IMR-90 (cell line): ENCODE results near the gene SLC30A10. TPM values are rescaled to one million over a fixed set of nuclear protein-coding genes. Genes with fewer than 3 reads are reported as not detected.
A peak's percentile ranks its signal among the peaks of the same experiment; 100 is the strongest.
"Not testable (repeated sequence)": the region's sequence is repeated elsewhere in the genome, so short reads cannot be mapped to it uniquely, and the experiment has no call there.

Source experiments
- ATAC-seq: fragments of 200-7000 bp; cut with Tn5 transposase; 2 replicates; pipeline ENCODE4 v1.9.1; 2020; ENCODE audit warnings: low read depth, mild to moderate bottlenecking, moderate library complexity
- BruUV-seq: library from RNA; stranded (reverse); fragments of 400-500 nt; replicated peaks from 2 replicates; lab custom pipeline; 2021; lab: Mats Ljungman, UMichigan
- CTCF ChIA-PET: fragments of 300-600 bp; formaldehyde crosslinking; extraction: SDS; loops from one replicate; lab custom pipeline; 2021; ENCODE audit warnings: antibody characterized with exemption; lab: Yijun Ruan, JAX
- POLR2A ChIA-PET: fragments of 300-600 bp; sonication (Branson Sonifier 250); formaldehyde crosslinking; loops from one replicate; lab custom pipeline; 2022; ENCODE audit warnings: antibody characterized with exemption; ENCODE audit not compliant: unreplicated experiment; lab: Charles Lee
- DNase-seq: peaks from one replicate; pipeline ENCODE4 v3.0.0; 2013
- H2AFZ ChIP-seq: replicated peaks from 2 replicates; pipeline ENCODE3; 2013; ENCODE audit warnings: low read length, mild to moderate bottlenecking; ENCODE audit not compliant: poor library complexity
- H2AK5ac ChIP-seq: 2 replicates; pipeline ENCODE4 v1.6.1; 2013; ENCODE audit warnings: low read depth, low read length, inconsistent platforms
- H2AK9ac ChIP-seq: replicated peaks from 2 replicates; pipeline ENCODE3; 2013; ENCODE audit warnings: mild to moderate bottlenecking, low read depth, low read length, moderate library complexity; ENCODE audit not compliant: poor library complexity
- H2BK120ac ChIP-seq: 2 replicates; pipeline ENCODE4 v1.6.1; 2013; ENCODE audit warnings: low read depth, low read length, inconsistent platforms
- H2BK15ac ChIP-seq: 3 replicates; pipeline ENCODE4 v1.6.1; 2013; ENCODE audit warnings: low read depth, low read length, inconsistent platforms
- H2BK20ac ChIP-seq: 2 replicates; pipeline ENCODE4 v1.6.1; 2013; ENCODE audit warnings: low read depth, mild to moderate bottlenecking, inconsistent platforms, low read length, moderate library complexity
- H2BK5ac ChIP-seq: 2 replicates; pipeline ENCODE4 v1.6.1; 2013; ENCODE audit warnings: mild to moderate bottlenecking, low read depth, low read length, inconsistent platforms; ENCODE audit not compliant: poor library complexity, severe bottlenecking
- H3K14ac ChIP-seq: replicated peaks from 2 replicates; pipeline ENCODE4 v1.6.1; 2013; ENCODE audit warnings: low read depth, low read length, inconsistent platforms
- H3K18ac ChIP-seq: 2 replicates; pipeline ENCODE4 v1.6.1; 2013; ENCODE audit warnings: low read depth, low read length, control low read depth
- H3K23ac ChIP-seq: 2 replicates; pipeline ENCODE4 v1.6.1; 2013; ENCODE audit warnings: low read depth, low read length, inconsistent platforms
- H3K27ac ChIP-seq: 2 replicates; pipeline ENCODE4 v1.5.1; 2013; ENCODE audit warnings: mild to moderate bottlenecking, control low read depth, low read length; ENCODE audit not compliant: insufficient read depth
- H3K27me3 ChIP-seq: 2 replicates; pipeline ENCODE4 v1.6.1; 2013; ENCODE audit warnings: low read length; ENCODE audit not compliant: control insufficient read depth, insufficient read depth
- H3K36me3 ChIP-seq: 2 replicates; pipeline ENCODE4 v1.6.1; 2013; ENCODE audit warnings: low read length, mixed read lengths; ENCODE audit not compliant: control insufficient read depth, insufficient read depth
- H3K4ac ChIP-seq: 2 replicates; pipeline ENCODE4 v1.6.1; 2013; ENCODE audit warnings: low read depth, low read length, inconsistent platforms
- H3K4me1 ChIP-seq: 2 replicates; pipeline ENCODE4 v1.6.1; 2013; ENCODE audit warnings: low read length, mixed read lengths; ENCODE audit not compliant: control insufficient read depth, insufficient read depth
- H3K4me2 ChIP-seq: 2 replicates; pipeline ENCODE4 v1.6.1; 2013; ENCODE audit warnings: low read depth, mild to moderate bottlenecking, control low read depth, low read length, moderate library complexity
- H3K4me3 ChIP-seq: 2 replicates; pipeline ENCODE4 v1.5.1; 2013; ENCODE audit warnings: low read depth, mild to moderate bottlenecking, control low read depth, low read length, moderate library complexity; ENCODE audit not compliant: insufficient read depth
- H3K56ac ChIP-seq: 2 replicates; pipeline ENCODE4 v1.6.1; 2013; ENCODE audit warnings: low read length, inconsistent platforms; ENCODE audit not compliant: insufficient read depth; ENCODE audit errors: extremely low read depth
- H3K79me1 ChIP-seq, 2 experiments: 2 replicates each; pipeline ENCODE4 v1.6.1; 2013; ENCODE audit warnings: low read length in 2 of 2, inconsistent platforms in 1 of 2, low read depth in 1 of 2
- H3K9ac ChIP-seq: 2 replicates; pipeline ENCODE4 v1.6.1; 2013; ENCODE audit warnings: low read depth, low read length, control low read depth
- H3K9me1 ChIP-seq: 2 replicates; pipeline ENCODE4 v1.6.1; 2013; ENCODE audit warnings: low read length, inconsistent platforms; ENCODE audit not compliant: insufficient read depth
- H3K9me3 ChIP-seq: 2 replicates; pipeline ENCODE4 v1.6.1; 2013; ENCODE audit warnings: low read length; ENCODE audit not compliant: control insufficient read depth, insufficient read depth
- H4K20me1 ChIP-seq: 2 replicates; pipeline ENCODE4 v1.6.1; 2013; ENCODE audit warnings: low read length, inconsistent platforms; ENCODE audit not compliant: insufficient read depth
- H4K5ac ChIP-seq: 2 replicates; pipeline ENCODE4 v1.6.1; 2013; ENCODE audit warnings: mild to moderate bottlenecking, low read depth, low read length, control low read depth
- H4K8ac ChIP-seq, 2 experiments: 2 replicates each; pipeline ENCODE4 v1.6.1; 2013; ENCODE audit warnings: low read depth in 2 of 2, low read length in 2 of 2, control low read depth in 1 of 2, inconsistent platforms in 1 of 2
- H4K91ac ChIP-seq: 2 replicates; pipeline ENCODE4 v1.6.1; 2013; ENCODE audit warnings: low read depth, low read length, inconsistent platforms; ENCODE audit not compliant: insufficient read depth
- NFE2L2 ChIP-seq: fragments of 150-350 bp; IDR thresholded peaks from 2 replicates; pipeline ENCODE4 v1.6.1; 2016; ENCODE audit warnings: low read depth, mild to moderate bottlenecking, low read length
- WGBS, 2 experiments: methylation state at CpG; one replicate each; pipeline versions ENCODE4 v1.1.5 to v1.1.7; 2013; ENCODE audit warnings: missing lambda C conversion rate in 2 of 2; ENCODE audit not compliant: insufficient read length in 1 of 2; ENCODE audit errors: extremely low coverage in 2 of 2; 5-methylcytosine and 5-hydroxymethylcytosine counted together
- dilution Hi-C: fragments of 300-500 bp; cut with HindIII; formaldehyde crosslinking; loops from one replicate; pipeline ENCODE4 v1.14.3; 2018; ENCODE audit warnings: low sequenced_read_pairs; ENCODE audit not compliant: unreplicated experiment
- in situ Hi-C: fragments of 300-500 bp; cut with MboI; formaldehyde crosslinking; loops from 3 replicates; pipeline ENCODE4 v1.14.3; 2019; ENCODE audit warnings: low sequenced_read_pairs, inconsistent platforms, mixed read lengths
- intact Hi-C: fragments of 100-400 bp; cut with micrococcal nuclease; formaldehyde crosslinking; loops from 2 replicates; pipeline ENCODE4 v1.10.0; 2022
- polyA plus RNA-seq, 3 experiments: library from polyadenylated mRNA; depleted of rRNA; stranded (reverse); fragments of >200 nt; gene quantifications; 2 replicates each; pipeline ENCODE4 v1.2.3, GENCODE V29; 2012; ENCODE audit warnings: low replicate concordance in 1 of 3
- total RNA-seq: library from RNA; depleted of rRNA; stranded (reverse); fragments of >200 nt; gene quantifications from 2 replicates; pipeline ENCODE4 v1.2.3, GENCODE V29; 2012

SLC30A10 gene
- total and polyA plus RNA-seq, 2 of the 4 experiments (the other 2 are of a cell fraction): not detected

DNA sequence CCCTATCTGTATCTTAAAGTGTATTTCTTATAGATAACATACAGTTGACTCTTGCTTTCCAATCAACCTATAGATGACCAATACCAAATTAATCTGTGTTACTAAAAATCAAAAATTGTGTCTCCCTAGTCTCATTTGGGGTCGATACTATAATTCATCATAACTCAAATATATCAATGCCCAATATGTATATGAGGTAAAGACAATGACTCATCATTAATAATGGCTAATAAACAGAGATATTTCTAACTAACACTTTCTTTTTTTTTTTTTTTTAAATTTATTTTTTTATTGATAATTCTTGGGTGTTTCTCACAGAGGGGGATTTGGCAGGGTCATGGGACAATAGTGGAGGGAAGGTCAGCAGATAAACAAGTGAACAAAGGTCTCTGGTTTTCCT, 55.8 kb downstream of the SLC30A10 start:
- no CpG with 5 or more reads among the region's 1 CpG for WGBS, 2 experiments
- H2BK20ac ChIP-seq, dilution Hi-C loops: not testable (repeated sequence)

More for the DNA sequence above, 55.8 kb downstream of the SLC30A10 start:
- 0 out of 2 replicates have a peak, but pooled peaks have one; percentile 19 for TF ChIP-seq NFE2L2
- H3K4me2 ChIP-seq, H3K23ac ChIP-seq, intact Hi-C loops, ATAC-seq, H3K9me1 ChIP-seq, H2BK120ac ChIP-seq, H3K79me1 ChIP-seq, H3K4me3 ChIP-seq, H2BK15ac ChIP-seq, H3K14ac ChIP-seq, H4K20me1 ChIP-seq, H3K4me1 ChIP-seq, H4K5ac ChIP-seq, CTCF ChIA-PET, H2AFZ ChIP-seq, H2AK5ac ChIP-seq, H3K9me3 ChIP-seq, H2AK9ac ChIP-seq, H3K27me3 ChIP-seq, in situ Hi-C loops, BruUV-seq, H4K8ac ChIP-seq, H2BK5ac ChIP-seq, H3K27ac ChIP-seq, H4K91ac ChIP-seq, H3K18ac ChIP-seq, H3K4ac ChIP-seq, H3K56ac ChIP-seq, POLR2A ChIA-PET, H3K9ac ChIP-seq, DNase-seq, H3K36me3 ChIP-seq: not testable (repeated sequence)
